Right lobe of liver (tissue), 6 donors: ENCODE results near the gene PRAC2. TPM values are rescaled to one million over a fixed set of nuclear protein-coding genes. Genes with fewer than 3 reads are reported as not detected.

Source experiments
- ATAC-seq, 4 donors: fragments of 200-7000 bp; cut with Tn5 transposase; one replicate each; pipeline ENCODE4 v1.9.1; 2020; ENCODE audit warnings: mild to moderate bottlenecking in 4 of 4, moderate library complexity in 4 of 4
- DNase-seq, 3 donors: peaks; one replicate each; pipeline ENCODE4 v3.0.0-alpha.2; 2020
- H3K27ac ChIP-seq, 3 donors: fragments of 200-600 bp; one replicate each; pipeline ENCODE4 v1.8.0; 2022
- H3K27me3 ChIP-seq, 2 donors: fragments of 200-600 bp; one replicate each; pipeline ENCODE4 v1.8.0; 2022
- H3K36me3 ChIP-seq, 4 donors: fragments of 200-600 bp; sonication (generic) in 1 of 4; one replicate each; pipeline versions ENCODE4 v1.5.1 to v1.8.0; 2017 to 2022; ENCODE audit warnings: control low read depth in 1 of 4
- H3K4me1 ChIP-seq, 4 donors: fragments of 200-600 bp; sonication (generic) in 1 of 4; one replicate each; pipeline versions ENCODE4 v1.5.1 to v1.8.0; 2017 to 2022; ENCODE audit warnings: control low read depth in 1 of 4
- H3K4me3 ChIP-seq, 3 donors: fragments of 200-600 bp; one replicate each; pipeline ENCODE4 v1.8.0; 2022
- H3K9me3 ChIP-seq, 4 donors: fragments of 200-600 bp; sonication (generic) in 1 of 4; one replicate each; pipeline versions ENCODE4 v1.5.1 to v1.8.0; 2017 to 2022; ENCODE audit warnings: control low read depth in 1 of 4
- POLR2A ChIP-seq: fragments of 450-650 bp; IDR thresholded peaks from one replicate; pipeline ENCODE4 v1.6.1; 2017; ENCODE audit warnings: antibody characterized with exemption, mild to moderate bottlenecking
- WGBS: methylation state at CpG from one replicate; pipeline ENCODE4 v1.1.6; 2018; ENCODE audit warnings: low coverage, low lambda C conversion rate; ENCODE audit not compliant: insufficient coverage; ENCODE audit errors: missing lambda C conversion rate; 5-methylcytosine and 5-hydroxymethylcytosine counted together
- intact Hi-C, 2 donors: fragments of 100-400 bp; cut with DNase I; formaldehyde crosslinking; loops; one replicate each; pipeline versions ENCODE4 v1.11.2 to v1.14.1; 2022
- total RNA-seq, 6 experiments: library from RNA; depleted of rRNA in 2 of 6; stranded (reverse); fragments of >200 nt in 2 of 6; fragmentation: NEBNext Ultra II Directional in 3 of 6; extraction: Animal tissue kit (Norgen Biotek cat#: 25700) in 3 of 6; gene quantifications; one replicate each; pipeline versions ENCODE4 v1.1.0 to v1.2.4, GENCODE V29; 2016 to 2023
- TF ChIP-seq, protein P1 (sequence below), 4 donors: fragments of 200-600 bp in 3 of 4; fragments of 450-650 bp in 1 of 4; IDR thresholded peaks; one replicate each; pipeline versions ENCODE4 v1.5.1 to v1.8.0; 2016 to 2022; ENCODE audit warnings: antibody characterized with exemption in 4 of 4, mild to moderate bottlenecking in 2 of 4
- donor health status: DM: no; HTN: yes; CAD: no.
- donor health status: DM: no; HTN: no; CAD: no.
- donor health status: DM: no; HTN: no; CAD: no.
- donor health status: DM: no; HTN: yes; CAD: no.
- donor health status: DM: no; HTN: yes; CAD: no.

PRAC2 gene
- total RNA-seq, 6 experiments from 2014 or later = not detected

- peaks cover 45 to 86% of the 10 kb centered on the region in 2 donors for H3K27me3 ChIP-seq
Measured at GRCh38 chr17:48720266-48721008, 2.5 kb upstream of the PRAC2 start.

DNA sequence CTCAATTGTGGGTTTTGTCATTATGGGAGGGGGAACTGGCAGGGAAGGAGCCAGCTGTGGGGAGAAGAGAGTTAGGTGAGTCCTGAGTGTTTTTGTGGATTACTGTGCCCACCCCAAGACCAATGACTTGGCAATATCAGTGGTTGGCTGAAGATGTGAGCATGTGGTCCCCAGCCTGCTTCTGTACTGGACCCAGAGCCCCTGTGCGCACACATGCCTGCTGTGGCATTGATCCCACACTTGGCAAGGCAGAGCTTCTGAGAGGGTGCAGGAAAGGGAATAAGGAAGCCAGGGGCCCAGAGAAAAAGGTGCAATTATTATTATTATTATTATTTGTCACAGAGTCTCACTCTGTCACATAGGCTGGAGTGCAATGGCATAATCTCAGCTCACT lies 2.0 kb upstream of the PRAC2 start:
- no peak overlapping the region for H3K27ac ChIP-seq
- WGBS = no CpG with 5 or more reads among the region's 1 CpG
- peaks cover 0 to 9% (median 0%) of the 10 kb centered on the region in 4 donors for H3K4me1 ChIP-seq
- TF ChIP-seq POLR2A = no peak
- TF ChIP-seq, protein P1, sequence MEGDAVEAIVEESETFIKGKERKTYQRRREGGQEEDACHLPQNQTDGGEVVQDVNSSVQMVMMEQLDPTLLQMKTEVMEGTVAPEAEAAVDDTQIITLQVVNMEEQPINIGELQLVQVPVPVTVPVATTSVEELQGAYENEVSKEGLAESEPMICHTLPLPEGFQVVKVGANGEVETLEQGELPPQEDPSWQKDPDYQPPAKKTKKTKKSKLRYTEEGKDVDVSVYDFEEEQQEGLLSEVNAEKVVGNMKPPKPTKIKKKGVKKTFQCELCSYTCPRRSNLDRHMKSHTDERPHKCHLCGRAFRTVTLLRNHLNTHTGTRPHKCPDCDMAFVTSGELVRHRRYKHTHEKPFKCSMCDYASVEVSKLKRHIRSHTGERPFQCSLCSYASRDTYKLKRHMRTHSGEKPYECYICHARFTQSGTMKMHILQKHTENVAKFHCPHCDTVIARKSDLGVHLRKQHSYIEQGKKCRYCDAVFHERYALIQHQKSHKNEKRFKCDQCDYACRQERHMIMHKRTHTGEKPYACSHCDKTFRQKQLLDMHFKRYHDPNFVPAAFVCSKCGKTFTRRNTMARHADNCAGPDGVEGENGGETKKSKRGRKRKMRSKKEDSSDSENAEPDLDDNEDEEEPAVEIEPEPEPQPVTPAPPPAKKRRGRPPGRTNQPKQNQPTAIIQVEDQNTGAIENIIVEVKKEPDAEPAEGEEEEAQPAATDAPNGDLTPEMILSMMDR (IDR thresholded peaks at IDR 0.05) = no peak
- H3K9me3 ChIP-seq = no peaks in the 10 kb centered on the region
- no peak for DNase-seq
- intact Hi-C loops = loop anchor here in 1 of 2 donors (5.0 to 10.0 kb wide), 2 partner anchors 64 to 161 kb away; no protein-coding TSS in a partner anchor
- peaks cover 45 to 88% of the 10 kb centered on the region in 2 donors for H3K27me3 ChIP-seq
- no peak for ATAC-seq
- H3K4me3 ChIP-seq = no peak overlapping the region
- no peaks in the 10 kb centered on the region for H3K36me3 ChIP-seq

More at GRCh38 chr17:48720266-48721008, 2.5 kb upstream of the PRAC2 start:
- H3K4me3 ChIP-seq = no peak overlapping the region
- ATAC-seq (no peak), DNase-seq (no peak)
- H3K36me3 ChIP-seq = no peaks in the 10 kb centered on the region
- WGBS = 10% methylated on average over 10 of the region's 11 CpGs
- peaks cover 0 to 9% (median 0%) of the 10 kb centered on the region in 4 donors for H3K4me1 ChIP-seq
- TF ChIP-seq, protein P1 (IDR thresholded peaks at IDR 0.05) = no peak
- no peak for TF ChIP-seq POLR2A
- intact Hi-C loops = loop anchor here in 1 of 2 donors (5.0 to 10.0 kb wide), 2 partner anchors 64 to 162 kb away; no protein-coding TSS in a partner anchor
- no peak overlapping the region for H3K27ac ChIP-seq
- no peaks in the 10 kb centered on the region for H3K9me3 ChIP-seq

DNA sequence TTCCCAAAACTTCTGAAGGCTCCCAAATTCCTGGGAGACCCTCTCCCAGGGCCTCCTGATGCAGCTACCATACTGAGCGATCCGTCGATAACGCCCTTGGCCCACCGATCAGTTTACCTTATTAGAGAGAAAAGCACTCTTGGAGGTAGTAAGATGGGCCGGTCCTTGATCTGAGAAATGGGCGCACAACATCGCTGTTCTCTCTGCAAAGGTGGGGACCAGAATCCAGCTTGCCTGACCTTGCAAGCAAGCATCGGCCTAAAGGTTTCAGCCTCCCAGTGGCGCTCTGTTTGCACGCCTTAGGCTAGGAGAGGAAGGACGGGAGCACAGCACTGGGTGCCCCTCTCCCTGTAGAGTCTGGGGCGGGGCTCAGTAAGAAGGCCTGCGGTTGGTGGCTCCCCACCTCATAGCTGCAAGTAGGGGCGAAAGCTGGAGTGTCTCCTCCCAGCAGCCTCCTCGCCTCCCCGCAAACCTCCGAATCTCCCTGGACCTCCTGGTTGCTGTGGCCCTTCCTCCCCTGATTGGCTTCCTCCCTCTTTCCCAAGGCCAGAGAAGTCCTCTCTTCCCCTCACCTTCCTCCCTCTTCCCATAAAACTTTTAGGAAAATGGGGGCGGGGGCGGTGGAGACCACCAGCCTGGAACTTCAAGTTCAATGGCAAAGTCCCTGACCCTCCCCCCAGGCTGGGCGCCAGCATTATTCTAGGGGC lies 631 bp upstream of the PRAC2 start, which contains the start of gene PRAC1:
Gene PRAC1, minus strand, starts transcription at position 318 of the 707 bp plus-strand sequence. Its CDS starts 126 bp downstream, at position 192.
- peaks cover 34 to 81% of the 10 kb centered on the region in 2 donors for H3K27me3 ChIP-seq
- WGBS = 7% methylated on average over 12 of the region's 21 CpGs
- no peak within 1 kb of the TSS for H3K4me3 ChIP-seq
- H3K36me3 ChIP-seq = no peaks in the 10 kb centered on the region
- peaks cover 0 to 9% (median 0%) of the 10 kb centered on the region in 4 donors for H3K4me1 ChIP-seq
- H3K9me3 ChIP-seq = no peaks in the 10 kb centered on the region
- ATAC-seq (no peak), DNase-seq (no peak)
- intact Hi-C loops = loop anchor here in 1 of 2 donors (5.0 to 10.0 kb wide), 2 partner anchors 62 to 160 kb away; no protein-coding TSS in a partner anchor
- H3K27ac ChIP-seq = no peak within 1 kb of the TSS
- no peak for TF ChIP-seq POLR2A
- TF ChIP-seq, protein P1 (IDR thresholded peaks at IDR 0.05) = no peak

DNA sequence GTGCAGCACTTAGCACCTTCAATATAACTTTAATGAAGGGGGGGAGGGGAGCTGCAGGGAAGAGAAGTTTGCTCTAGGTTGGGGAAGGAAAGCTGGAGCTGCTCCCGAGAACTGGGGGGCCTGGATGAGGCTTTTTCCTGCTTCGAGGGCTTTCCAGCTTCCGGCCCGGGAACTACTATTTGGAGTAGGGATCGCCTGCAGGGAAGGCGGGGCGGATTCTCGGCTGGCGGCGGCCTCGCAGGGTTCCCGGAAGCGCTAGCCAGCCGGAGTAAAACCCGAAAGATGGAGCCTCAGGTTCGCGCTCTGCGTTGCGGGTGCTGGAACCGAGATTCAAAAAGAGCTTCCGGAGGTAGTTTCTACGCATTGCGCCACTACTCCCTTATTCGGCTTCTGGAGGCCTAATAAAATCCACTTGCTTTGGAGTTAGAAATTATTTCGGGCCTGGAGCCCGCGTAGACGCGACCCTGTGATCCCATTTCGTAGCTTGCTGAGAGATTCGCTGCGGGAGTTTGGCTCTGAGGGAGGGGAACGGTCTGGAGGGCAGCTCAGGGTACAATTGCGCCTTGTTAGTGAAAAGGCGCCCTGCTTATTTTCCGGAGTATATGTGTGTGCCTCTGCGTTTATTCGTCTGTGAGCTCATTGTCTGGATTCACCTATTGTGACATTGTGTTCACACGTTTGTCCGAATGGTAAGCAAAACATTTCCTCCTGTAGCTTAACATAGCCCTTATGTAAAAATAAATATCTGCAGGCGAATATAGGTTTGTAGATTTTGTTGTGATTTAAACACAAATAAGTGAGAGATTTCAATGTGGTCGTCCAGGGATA lies 652 bp downstream of the PRAC2 start:
- TF ChIP-seq, protein P1 (IDR thresholded peaks at IDR 0.05) = no peak
- TF ChIP-seq POLR2A = no peak
- intact Hi-C loops = loop anchor here in 1 of 2 donors (5.0 to 10.0 kb wide), 2 partner anchors 61 to 159 kb away; no protein-coding TSS in a partner anchor
- DNase-seq = no peak

More for the DNA sequence above, 652 bp downstream of the PRAC2 start:
- H3K27me3 ChIP-seq = peaks cover 27 to 81% of the 10 kb centered on the region in 2 donors
- peaks cover 0 to 9% (median 0%) of the 10 kb centered on the region in 4 donors for H3K4me1 ChIP-seq
- H3K36me3 ChIP-seq = no peaks in the 10 kb centered on the region
- no peaks in the 10 kb centered on the region for H3K9me3 ChIP-seq
- no peak overlapping the region for H3K27ac ChIP-seq
- no peak for ATAC-seq
- no peak overlapping the region for H3K4me3 ChIP-seq
- 7% methylated on average over 30 of the region's 42 CpGs for WGBS
